ENCODE results near the gene ING5.

Gene ING5

DNA sequence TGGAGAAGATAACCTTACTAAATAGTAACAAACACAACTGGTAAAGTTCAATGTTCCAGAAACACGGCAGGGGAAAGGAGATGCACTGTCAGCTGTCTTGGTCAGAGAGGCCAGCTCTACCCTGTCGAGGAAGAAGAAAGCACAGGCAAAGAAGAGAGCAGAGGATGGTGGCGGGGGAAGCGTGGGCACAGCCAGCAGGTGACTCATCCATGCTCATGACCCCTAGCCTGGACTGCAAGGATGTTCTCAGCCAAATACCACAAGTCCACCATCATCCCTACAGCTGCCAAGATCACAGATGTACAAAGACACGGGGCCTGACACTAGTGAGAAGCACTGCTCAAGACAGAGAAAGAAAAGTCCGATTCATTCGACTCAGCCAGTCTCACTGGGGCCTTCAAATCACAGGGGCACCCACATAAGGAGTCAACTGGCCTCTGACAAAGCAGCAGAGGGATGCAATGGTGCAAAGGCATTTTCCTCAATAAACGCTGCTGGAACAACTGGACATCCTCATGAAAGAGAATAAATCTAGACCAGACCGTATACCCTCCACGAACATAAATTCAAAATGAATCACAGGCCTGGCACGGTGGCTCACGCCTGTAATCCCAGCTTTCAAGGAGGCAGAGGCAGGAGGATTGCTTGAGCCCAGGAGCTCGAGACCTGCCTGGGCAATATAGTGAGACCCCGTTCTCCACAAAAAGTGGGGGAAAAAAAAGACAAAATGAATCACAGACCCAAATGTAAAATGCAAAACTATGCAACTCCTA lies 20.8 kb upstream of the ING5 start:
- peak overlapping the region; percentile 87 for H3K27ac ChIP-seq
- in situ Hi-C loops (cut with HindIII; ENCODE audit: low pct_ligation_motif_present, low sequenced_read_pairs), result no loop called here
- TF ChIP-seq, protein P1, sequence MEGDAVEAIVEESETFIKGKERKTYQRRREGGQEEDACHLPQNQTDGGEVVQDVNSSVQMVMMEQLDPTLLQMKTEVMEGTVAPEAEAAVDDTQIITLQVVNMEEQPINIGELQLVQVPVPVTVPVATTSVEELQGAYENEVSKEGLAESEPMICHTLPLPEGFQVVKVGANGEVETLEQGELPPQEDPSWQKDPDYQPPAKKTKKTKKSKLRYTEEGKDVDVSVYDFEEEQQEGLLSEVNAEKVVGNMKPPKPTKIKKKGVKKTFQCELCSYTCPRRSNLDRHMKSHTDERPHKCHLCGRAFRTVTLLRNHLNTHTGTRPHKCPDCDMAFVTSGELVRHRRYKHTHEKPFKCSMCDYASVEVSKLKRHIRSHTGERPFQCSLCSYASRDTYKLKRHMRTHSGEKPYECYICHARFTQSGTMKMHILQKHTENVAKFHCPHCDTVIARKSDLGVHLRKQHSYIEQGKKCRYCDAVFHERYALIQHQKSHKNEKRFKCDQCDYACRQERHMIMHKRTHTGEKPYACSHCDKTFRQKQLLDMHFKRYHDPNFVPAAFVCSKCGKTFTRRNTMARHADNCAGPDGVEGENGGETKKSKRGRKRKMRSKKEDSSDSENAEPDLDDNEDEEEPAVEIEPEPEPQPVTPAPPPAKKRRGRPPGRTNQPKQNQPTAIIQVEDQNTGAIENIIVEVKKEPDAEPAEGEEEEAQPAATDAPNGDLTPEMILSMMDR (IDR thresholded peaks at IDR 0.05; ENCODE audit: low read depth, low read length, missing control alignments), result no peak
- H3K27me3 ChIP-seq (replicated peaks), result no peaks in the 10 kb centered on the region
- DNase-seq, result peak; percentile 97
- peaks cover 23% of the 10 kb centered on the region for H3K36me3 ChIP-seq (replicated peaks)
- H3K4me3 ChIP-seq (ENCODE audit: low read depth, low read length), result no peak overlapping the region

DNA sequence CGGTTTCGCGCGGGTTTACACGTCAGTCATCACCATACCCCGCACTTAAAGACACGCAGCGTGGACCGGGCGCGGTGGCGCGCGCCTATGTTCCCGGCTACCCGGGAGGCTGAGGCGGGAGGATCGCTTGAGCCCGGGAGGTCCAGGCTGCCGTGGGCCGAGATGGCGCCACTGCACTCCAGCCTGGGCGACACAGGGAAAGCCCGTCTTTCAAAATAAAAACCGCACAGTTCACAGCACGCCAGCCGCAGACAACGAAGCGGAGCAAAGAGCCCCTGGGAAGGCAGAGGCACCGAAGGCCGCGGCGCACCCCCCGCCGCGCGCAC lies 15.6 kb upstream of the ING5 start:
- TF ChIP-seq, protein P1 (IDR thresholded peaks at IDR 0.05; ENCODE audit: low read depth, low read length, missing control alignments), result no peak
- H3K27ac ChIP-seq, result peak overlapping the region; percentile 59
- H3K36me3 ChIP-seq (replicated peaks), result peaks cover 12% of the 10 kb centered on the region
- in situ Hi-C loops (cut with HindIII; ENCODE audit: low pct_ligation_motif_present, low sequenced_read_pairs), result no loop called here
- H3K4me3 ChIP-seq (ENCODE audit: low read depth, low read length), result peak overlapping the region; percentile 82
- no peak for DNase-seq
- H3K27me3 ChIP-seq (replicated peaks), result no peaks in the 10 kb centered on the region

DNA sequence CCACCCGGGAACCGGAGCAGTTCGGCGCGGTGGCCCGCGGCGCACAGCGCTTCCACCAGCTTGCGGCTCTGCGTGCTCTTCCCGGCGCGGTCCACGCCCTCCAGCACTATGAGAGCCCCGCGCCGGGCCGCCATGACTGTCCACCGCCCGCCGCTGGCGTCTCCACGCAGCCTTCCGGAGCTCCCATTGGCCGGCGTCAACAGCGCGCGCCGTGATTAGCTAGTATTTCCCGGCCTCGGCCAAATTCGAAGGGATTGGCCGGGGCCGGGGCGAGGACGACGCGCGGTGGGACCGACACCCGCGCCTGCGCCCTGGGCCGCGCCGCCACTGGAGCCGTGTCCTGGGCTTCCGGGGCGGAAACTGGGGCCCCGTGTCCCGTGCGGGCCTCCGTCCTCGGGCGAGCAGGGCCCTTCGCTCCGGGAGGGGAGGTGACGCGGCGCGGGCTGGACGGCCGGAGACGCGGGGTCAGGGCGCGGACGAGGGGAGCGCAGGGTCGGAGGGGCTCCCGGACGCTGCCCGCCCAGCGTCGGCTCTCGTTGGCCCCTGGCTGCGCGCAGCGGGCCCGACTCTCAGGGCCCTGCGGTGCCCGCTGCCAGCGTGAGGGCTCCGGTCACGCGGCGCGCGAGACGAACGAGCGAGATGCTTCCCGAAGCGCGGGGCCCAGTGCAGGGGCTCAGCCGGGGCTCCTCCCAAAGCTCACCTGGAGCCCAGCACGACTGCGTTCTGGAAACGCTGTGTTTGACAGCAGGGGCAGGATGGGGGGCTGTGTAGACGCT lies 15.0 kb upstream of the ING5 start, which contains the start of gene DTYMK:
DTYMK (minus strand) TSS at position 166 of the 776 bp plus-strand sequence; CDS start at position 134, 32 bp downstream.
- H3K27ac ChIP-seq, result peak within 1 kb of the TSS; percentile 96
- peak; percentile 93 for DNase-seq
- TF ChIP-seq, protein P1 (IDR thresholded peaks at IDR 0.05; ENCODE audit: low read depth, low read length, missing control alignments), result no peak
- H3K36me3 ChIP-seq (replicated peaks), result peaks cover 14% of the 10 kb centered on the region
- H3K4me3 ChIP-seq (ENCODE audit: low read depth, low read length), result peak within 1 kb of the TSS; percentile 82
- in situ Hi-C loops (cut with HindIII; ENCODE audit: low pct_ligation_motif_present, low sequenced_read_pairs), result no loop called here
- no peaks in the 10 kb centered on the region for H3K27me3 ChIP-seq (replicated peaks)

- H3K4me3 ChIP-seq (ENCODE audit: low read depth, low read length), result no peak overlapping the region
- peaks cover 14% of the 10 kb centered on the region for H3K36me3 ChIP-seq (replicated peaks)
- H3K27ac ChIP-seq, result no peak overlapping the region
- TF ChIP-seq, protein P1 (IDR thresholded peaks at IDR 0.05; ENCODE audit: low read depth, low read length, missing control alignments), result no peak
- in situ Hi-C loops (cut with HindIII; ENCODE audit: low pct_ligation_motif_present, low sequenced_read_pairs), result no loop called here
- no peak for DNase-seq
- no peaks in the 10 kb centered on the region for H3K27me3 ChIP-seq (replicated peaks)
Observed at GRCh38 chr2:241689306-241689705, 12.5 kb upstream of the ING5 start.

DNA sequence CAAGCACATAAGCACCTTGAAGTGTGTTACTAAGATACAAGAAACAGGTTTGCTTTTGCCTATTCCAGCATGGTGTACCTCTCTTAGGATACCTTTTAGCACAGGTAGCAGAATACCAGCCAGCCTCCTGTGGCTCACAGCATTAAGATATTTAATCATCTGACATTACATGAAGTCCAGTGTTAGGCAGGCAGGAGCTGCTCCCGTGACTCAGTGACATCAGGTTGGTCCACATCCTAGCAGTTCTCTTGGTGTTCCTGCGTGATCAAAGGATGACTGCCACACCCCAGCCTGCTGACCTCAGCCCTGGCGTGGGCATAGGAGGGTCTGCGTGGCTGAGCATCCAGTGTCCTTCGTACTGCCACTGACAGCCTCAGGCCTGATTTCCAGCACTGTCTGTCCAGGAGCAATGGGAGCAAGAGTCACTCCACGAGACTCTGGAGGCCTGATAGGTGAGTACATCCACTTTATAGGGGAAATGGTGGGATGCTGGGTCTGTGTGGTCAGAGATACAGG lies 11.6 kb upstream of the ING5 start:
- Histone ChIP-seq H3K36me3 (replicated peaks) (peaks cover 19% of the 10 kb centered on the region), H3K27ac (no peak overlapping the region), H3K4me3 (ENCODE audit: low read depth, low read length) (no peak overlapping the region), H3K27me3 (replicated peaks) (no peaks in the 10 kb centered on the region)
- in situ Hi-C loops (cut with HindIII; ENCODE audit: low pct_ligation_motif_present, low sequenced_read_pairs), result no loop called here
- TF ChIP-seq, protein P1 (IDR thresholded peaks at IDR 0.05; ENCODE audit: low read depth, low read length, missing control alignments), result no peak
- DNase-seq, result no peak
